ENCODE data around the gene EGLN1.
"Not testable (repeated sequence)": the region's sequence is repeated elsewhere in the genome, so short reads cannot be mapped to it uniquely, and the experiment has no call there.

The EGLN1 gene

GRCh38 chr1:231355171-231355570 lies 66.9 kb downstream of the EGLN1 start:
- Mint-ChIP-seq H3K9me3 (no peaks in the 10 kb centered on the region), H3K4me1 (no peaks in the 10 kb centered on the region), H3K27ac (peak overlapping the region; percentile 17), H3K36me3 (ENCODE audit: low read depth) (peaks cover 16% of the 10 kb centered on the region), H3K27me3 (ENCODE audit: low read depth, poor library complexity) (no peaks in the 10 kb centered on the region), H3K4me3 (no peak overlapping the region)
- no peak for DNase-seq
- no peak for TF ChIP-seq CTCF (IDR thresholded peaks at IDR 0.05)

GRCh38 chr1:231354330-231355020 lies 67.6 kb downstream of the EGLN1 start:
- no peaks in the 10 kb centered on the region for H3K27me3 Mint-ChIP-seq (ENCODE audit: low read depth, poor library complexity)
- H3K9me3 Mint-ChIP-seq = no peaks in the 10 kb centered on the region
- no peak overlapping the region for H3K27ac Mint-ChIP-seq
- no peak for DNase-seq
- no peak for TF ChIP-seq CTCF (IDR thresholded peaks at IDR 0.05)
- no peaks in the 10 kb centered on the region for H3K4me1 Mint-ChIP-seq
- H3K4me3 Mint-ChIP-seq = no peak overlapping the region
- peaks cover 17% of the 10 kb centered on the region for H3K36me3 Mint-ChIP-seq (ENCODE audit: low read depth)

- Mint-ChIP-seq H3K27ac (no peak overlapping the region), H3K36me3 (ENCODE audit: low read depth) (peaks cover 27% of the 10 kb centered on the region), H3K27me3 (ENCODE audit: low read depth, poor library complexity) (no peaks in the 10 kb centered on the region), H3K4me3 (no peak overlapping the region), H3K9me3 (no peaks in the 10 kb centered on the region), H3K4me1 (no peaks in the 10 kb centered on the region)
- no peak for TF ChIP-seq CTCF (IDR thresholded peaks at IDR 0.05)
- DNase-seq = no peak
These were observed 69.0 kb downstream of the EGLN1 start for GRCh38 chr1:231353086-231353485.

- H3K27ac Mint-ChIP-seq = no peak overlapping the region
- H3K9me3 Mint-ChIP-seq = no peaks in the 10 kb centered on the region
- no peak for TF ChIP-seq CTCF (IDR thresholded peaks at IDR 0.05)
- peaks cover 27% of the 10 kb centered on the region for H3K36me3 Mint-ChIP-seq (ENCODE audit: low read depth)
- no peaks in the 10 kb centered on the region for H3K27me3 Mint-ChIP-seq (ENCODE audit: low read depth, poor library complexity)
- no peak overlapping the region for H3K4me3 Mint-ChIP-seq
- DNase-seq = no peak
- no peaks in the 10 kb centered on the region for H3K4me1 Mint-ChIP-seq
These were observed 70.3 kb downstream of the EGLN1 start for GRCh38 chr1:231351816-231352215.

GRCh38 chr1:231348856-231349255 lies 73.2 kb downstream of the EGLN1 start:
- not testable (repeated sequence) for H3K27ac Mint-ChIP-seq; H3K9me3 Mint-ChIP-seq; H3K4me3 Mint-ChIP-seq; H3K4me1 Mint-ChIP-seq; H3K27me3 Mint-ChIP-seq (ENCODE audit: low read depth, poor library complexity); DNase-seq
- H3K36me3 Mint-ChIP-seq (ENCODE audit: low read depth) = peaks cover 42% of the 10 kb centered on the region

GRCh38 chr1:231348442-231348841 lies 73.6 kb downstream of the EGLN1 start:
- Mint-ChIP-seq H3K4me3 (no peak overlapping the region), H3K4me1 (no peaks in the 10 kb centered on the region), H3K36me3 (ENCODE audit: low read depth) (peaks cover 46% of the 10 kb centered on the region), H3K27me3 (ENCODE audit: low read depth, poor library complexity) (peaks cover 2% of the 10 kb centered on the region), H3K27ac (no peak overlapping the region), H3K9me3 (no peaks in the 10 kb centered on the region)
- TF ChIP-seq CTCF (IDR thresholded peaks at IDR 0.05) = no peak
- DNase-seq = no peak
